CD4-positive, alpha-beta T cell treated with Interleukin-10 for 1 hour (primary cell): ENCODE results near the gene ZDHHC4.
A peak's percentile ranks its signal among the peaks of the same experiment; 100 is the strongest.

Source experiments
- DNase-seq: peaks from one replicate; pipeline ENCODE4 v3.0.0-alpha.2; 2020

Gene ZDHHC4

GRCh38 chr7:6637544-6638229 lies 60.4 kb downstream of the ZDHHC4 start:
- peak; percentile 68 for DNase-seq
